SK-N-SH (cell line): ENCODE results near the gene ZNF142. TPM values are rescaled to one million over a fixed set of nuclear protein-coding genes. Genes with fewer than 3 reads are reported as not detected.

Source experiments
- CTCF ChIA-PET: fragments of 300-600, 350-600 bp; formaldehyde crosslinking; extraction: SDS; loops from one replicate; lab custom pipeline; 2021; lab: Yijun Ruan, JAX
- POLR2A ChIA-PET: fragments of 350-600 bp; sonication (Branson Sonifier 250); formaldehyde crosslinking; extraction: SDS; loops from one replicate; lab custom pipeline; 2020; ENCODE audit warnings: antibody characterized with exemption, inconsistent platforms; lab: Yijun Ruan, JAX
- DNase-seq: peaks from one replicate; pipeline ENCODE4 v3.0.0; 2012
- H2AFZ ChIP-seq: fragments of 200-600 bp; sonication (generic); 2 replicates; pipeline ENCODE4 v1.8.1; 2016; ENCODE audit warnings: antibody characterized with exemption, mild to moderate bottlenecking, low read depth
- H3F3A ChIP-seq: fragments of 200-600 bp; sonication (generic); replicated peaks from 2 replicates; pipeline ENCODE3; 2016; ENCODE audit warnings: antibody characterized with exemption, mild to moderate bottlenecking; ENCODE audit not compliant: insufficient read depth
- H3K27ac ChIP-seq, 2 experiments: fragments of 200-500 bp in 1 of 2; fragments of 200-600 bp in 1 of 2; sonication (Bioruptor generic) in 1 of 2; sonication (generic), shearing (Covaris generic) in 1 of 2; 2 replicates each; pipeline versions ENCODE4 v1.5.1 to v1.6.1; 2014 to 2016; ENCODE audit warnings: low read depth in 2 of 2, inconsistent platforms in 1 of 2, low read length in 1 of 2, mild to moderate bottlenecking in 1 of 2, mixed read lengths in 1 of 2
- H3K27me3 ChIP-seq: fragments of 200-600 bp; sonication (generic), shearing (Covaris generic); 2 replicates; pipeline ENCODE4 v1.6.1; 2016; ENCODE audit warnings: mixed run types; ENCODE audit not compliant: insufficient read depth
- H3K36me3 ChIP-seq, 2 experiments: fragments of 200-500 bp in 1 of 2; fragments of 200-600 bp in 1 of 2; sonication (Bioruptor generic) in 1 of 2; sonication (generic) in 1 of 2; replicated peaks in 1 of 2; 2 replicates each; pipeline versions ENCODE3 to v1.5.1; 2014 to 2016; ENCODE audit warnings: low read length in 1 of 2, mild to moderate bottlenecking in 1 of 2; ENCODE audit not compliant: insufficient read depth in 2 of 2, control insufficient read depth in 1 of 2
- H3K4me1 ChIP-seq, 2 experiments: fragments of 200-500 bp in 1 of 2; fragments of 200-600 bp in 1 of 2; sonication (Bioruptor generic) in 1 of 2; sonication (generic), shearing (Covaris generic) in 1 of 2; 2 replicates each; pipeline versions ENCODE4 v1.5.1 to v1.6.1; 2014 to 2016; ENCODE audit warnings: low read depth in 1 of 2, low read length in 1 of 2, mixed run types in 1 of 2; ENCODE audit not compliant: insufficient read depth in 2 of 2, control insufficient read depth in 1 of 2
- H3K4me2 ChIP-seq: fragments of 200-600 bp; sonication (generic), shearing (Covaris generic); 2 replicates; pipeline ENCODE4 v1.6.1; 2017; ENCODE audit warnings: mixed run types
- H3K4me3 ChIP-seq, 2 experiments: fragments of 200-500 bp in 1 of 2; fragments of 200-600 bp in 1 of 2; sonication (Bioruptor generic) in 1 of 2; sonication (generic), shearing (Covaris generic) in 1 of 2; 2 replicates each; pipeline versions ENCODE4 v1.5.1 to v1.8.1; 2014 to 2016; ENCODE audit warnings: low read depth in 2 of 2, inconsistent platforms in 1 of 2, low read length in 1 of 2, mild to moderate bottlenecking in 1 of 2, mixed read lengths in 1 of 2, moderate library complexity in 1 of 2
- H3K79me2 ChIP-seq: fragments of 200-600 bp; sonication (generic); 2 replicates; pipeline ENCODE4 v1.8.1; 2017; ENCODE audit warnings: mild to moderate bottlenecking; ENCODE audit not compliant: insufficient read depth
- H3K9ac ChIP-seq: fragments of 200-600 bp; sonication (generic); 2 replicates; pipeline ENCODE4 v1.6.1; 2017; ENCODE audit warnings: mixed run types
- H3K9me2 ChIP-seq: fragments of 200-600 bp; sonication (generic); 2 replicates; pipeline ENCODE4 v1.6.1; 2017; ENCODE audit warnings: mixed run types
- H3K9me3 ChIP-seq: fragments of 200-600 bp; sonication (generic); 2 replicates; pipeline ENCODE4 v1.6.1; 2017; ENCODE audit warnings: mixed run types, mild to moderate bottlenecking, moderate library complexity
- H4K20me1 ChIP-seq: fragments of 200-600 bp; sonication (generic); 2 replicates; pipeline ENCODE4 v1.6.1; 2017; ENCODE audit warnings: mild to moderate bottlenecking, mixed run types; ENCODE audit not compliant: insufficient read depth
- CHD2 ChIP-seq: fragments of 150-350 bp; IDR thresholded peaks from 2 replicates; pipeline ENCODE4 v1.6.1; 2018; ENCODE audit warnings: low read length; ENCODE audit not compliant: partially characterized antibody
- CTCF ChIP-seq: fragments of 200-600 bp; sonication (generic); IDR thresholded peaks from 2 replicates; pipeline ENCODE4 v1.6.1; 2017; ENCODE audit warnings: antibody characterized with exemption, mild to moderate bottlenecking, moderate library complexity
- EZH2phosphoT487 ChIP-seq: fragments of 200-600 bp; sonication (generic); IDR thresholded peaks from 2 replicates; pipeline ENCODE4 v1.6.1; 2017; ENCODE audit warnings: low read depth, mixed run types, mild to moderate bottlenecking, antibody characterized with exemption, moderate library complexity, borderline replicate concordance
- GABPA ChIP-seq: IDR thresholded peaks from 2 replicates; pipeline ENCODE4 v1.4.0; 2012; ENCODE audit warnings: low read depth, mild to moderate bottlenecking
- GATA2 ChIP-seq: sonication (generic); formaldehyde crosslinking; IDR thresholded peaks from 2 replicates; pipeline ENCODE4 v1.5.0; 2020; ENCODE audit warnings: mild to moderate bottlenecking, missing genetic modification reagents
- IRF3 ChIP-seq: fragments of 150-350 bp; IDR thresholded peaks from 2 replicates; pipeline ENCODE4 v1.6.1; 2016; ENCODE audit warnings: mild to moderate bottlenecking, low read depth, low read length
- JUND ChIP-seq: IDR thresholded peaks from 2 replicates; pipeline ENCODE4 v1.4.0; 2012
- MEF2A ChIP-seq: IDR thresholded peaks from 2 replicates; pipeline ENCODE4 v1.4.0; 2012; ENCODE audit warnings: low read depth, borderline replicate concordance
- MXI1 ChIP-seq: IDR thresholded peaks from 2 replicates; pipeline ENCODE4 v1.6.1; 2012; ENCODE audit warnings: mild to moderate bottlenecking, low read depth, low read length, improper control_type of control experiment
- NFIC ChIP-seq: IDR thresholded peaks from 2 replicates; pipeline ENCODE4 v1.4.0; 2012; ENCODE audit warnings: borderline replicate concordance
- NRF1 ChIP-seq: IDR thresholded peaks from 2 replicates; pipeline ENCODE4 v1.6.1; 2012; ENCODE audit warnings: low read depth, mild to moderate bottlenecking, low read length
- POLR2AphosphoS5 ChIP-seq: IDR thresholded peaks from 2 replicates; pipeline ENCODE4 v1.6.1; 2012; ENCODE audit warnings: low read depth, low read length
- RCOR1 ChIP-seq: fragments of 150-350 bp; IDR thresholded peaks from 2 replicates; pipeline ENCODE4 v1.6.1; 2017; ENCODE audit warnings: antibody characterized with exemption, low read length
- REST ChIP-seq: IDR thresholded peaks from 2 replicates; pipeline ENCODE4 v1.6.1; 2012; ENCODE audit warnings: mild to moderate bottlenecking, low read depth, low read length, moderate library complexity
- RFX5 ChIP-seq: IDR thresholded peaks from 2 replicates; pipeline ENCODE4 v1.6.1; 2012; ENCODE audit warnings: mild to moderate bottlenecking, improper control_type of control experiment, low read length
- RXRA ChIP-seq: IDR thresholded peaks from 2 replicates; pipeline ENCODE4 v1.4.0; 2012; ENCODE audit warnings: low read depth, mild to moderate bottlenecking, borderline replicate concordance
- SMC3 ChIP-seq: IDR thresholded peaks from 2 replicates; pipeline ENCODE4 v1.6.1; 2012; ENCODE audit warnings: low read depth, low read length, improper control_type of control experiment
- TAF1 ChIP-seq: IDR thresholded peaks from 2 replicates; pipeline ENCODE4 v1.6.1; 2012; ENCODE audit warnings: low read depth, mild to moderate bottlenecking, low read length, moderate library complexity, borderline replicate concordance
- TCF12 ChIP-seq: IDR thresholded peaks from 2 replicates; pipeline ENCODE4 v1.4.0; 2012
- TEAD4 ChIP-seq: IDR thresholded peaks from 2 replicates; pipeline ENCODE4 v1.4.0; 2012; ENCODE audit warnings: mild to moderate bottlenecking, borderline replicate concordance; ENCODE audit not compliant: insufficient read depth
- USF2 ChIP-seq: fragments of 150-350 bp; IDR thresholded peaks from 2 replicates; pipeline ENCODE4 v1.6.1; 2017; ENCODE audit warnings: antibody characterized with exemption, low read length, low read depth, borderline replicate concordance
- WGBS: methylation state at CpG from one replicate; pipeline ENCODE4 v1.1.6; 2017; ENCODE audit warnings: low lambda C conversion rate; 5-methylcytosine and 5-hydroxymethylcytosine counted together
- polyA plus RNA-seq, 3 experiments: library from polyadenylated mRNA; depleted of rRNA; stranded (reverse); fragments of >200 nt; gene quantifications; 2 replicates each; pipeline ENCODE4 v1.2.3, GENCODE V29; 2012

ZNF142 gene
- polyA plus RNA-seq, 1 of the 3 experiments (the other 2 are of a cell fraction): 8.1 TPM

- no peak for TF ChIP-seq CTCF
- no peak for TF ChIP-seq JUND
- no peak for TF ChIP-seq SMC3
- no peak for TF ChIP-seq RCOR1
- no peak for TF ChIP-seq TAF1
- TF ChIP-seq NRF1: no peak
Measured at GRCh38 chr2:218698885-218699284, 39.5 kb upstream of the ZNF142 start (continued).

GRCh38 chr2:218694405-218695145 lies 35.2 kb upstream of the ZNF142 start:
- no peak for DNase-seq
- Histone ChIP-seq H3K27me3 (no peaks in the 10 kb centered on the region), H2AFZ (no peak overlapping the region), H3K4me2 (no peak overlapping the region), H3K79me2 (no peaks in the 10 kb centered on the region), H3K27ac (peak overlapping the region in 1 of 2 experiments; percentile 33; a peak in 3 of 4 replicates), H3F3A (peaks cover 19% of the 10 kb centered on the region), H3K36me3 (peaks cover 40 to 81% of the 10 kb centered on the region in 2 experiments), H3K4me3 (no peak overlapping the region), H3K4me1 (no peaks in the 10 kb centered on the region), H3K9me2 (no peaks in the 10 kb centered on the region), H3K9me3 (no peaks in the 10 kb centered on the region), H3K9ac (no peak overlapping the region), H4K20me1 (no peaks in the 10 kb centered on the region)
- TF ChIP-seq CTCF (no peak), NRF1 (no peak), EZH2phosphoT487 (no peak), JUND (no peak), GABPA (no peak), POLR2AphosphoS5 (no peak), TCF12 (no peak), MXI1 (no peak), IRF3 (no peak), MEF2A (no peak), TEAD4 (no peak), CHD2 (no peak), USF2 (no peak), RXRA (no peak), REST (no peak), GATA2 (CRISPR knock-in tag) (no peak), NFIC (no peak), RFX5 (no peak)
- POLR2A ChIA-PET: interaction anchor here (1.3 kb wide), 1 partner anchor 22 kb away, joined by 4 read pairs; the partner anchor contains the start of genes RNF25 and STK36
- CTCF ChIA-PET: interaction anchor here (1.0 to 2.1 kb wide), 2 partner anchors 14 to 15 kb away, joined by 3 to 7 read pairs; no protein-coding TSS in a partner anchor
- 87% methylated on average over 3 of the region's 3 CpGs for WGBS
